Natural killer cell treated with Interleukin-12 subunit alpha and Interleukin-12 subunit beta and Interleukin-15 and Interleukin-18, amount 100 ng/mL, for 72 hours (primary cell): ENCODE measurements around the gene RPUSD1. TPM values are rescaled to one million over a fixed set of nuclear protein-coding genes. Genes with fewer than 3 reads are reported as not detected.
A peak's percentile ranks its signal among the peaks of the same experiment; 100 is the strongest.
"Not testable (repeated sequence)": the region's sequence is repeated elsewhere in the genome, so short reads cannot be mapped to it uniquely, and the experiment has no call there.

ENCODE experiments used
- ATAC-seq, 2 donors: fragments of 150-1000 bp; cut with Tn5 transposase in 1 of 2; sonication (Bioruptor Pico), chemical (Tn5 transposase) in 1 of 2; 2 replicates each; pipeline ENCODE4 v1.10.0; 2021
- DNase-seq: peaks from one replicate; pipeline ENCODE4 v3.0.0; 2022; ENCODE audit warnings: low spot score
- H3K27ac Mint-ChIP-seq, 2 donors: 1 replicate in 1 of 2; 2 replicates in 1 of 2; pipeline ENCODE4 v1.8.0; 2022; ENCODE audit warnings: mixed read lengths in 2 of 2, mild to moderate bottlenecking in 1 of 2, moderate library complexity in 1 of 2
- H3K27me3 Mint-ChIP-seq, 2 donors: 1 replicate in 1 of 2; 2 replicates in 1 of 2; pipeline ENCODE4 v1.8.0; 2022; ENCODE audit warnings: mixed read lengths in 2 of 2
- H3K36me3 Mint-ChIP-seq: one replicate; pipeline ENCODE4 v1.8.0; 2022; ENCODE audit warnings: mixed read lengths
- H3K4me1 Mint-ChIP-seq, 2 donors: 1 replicate in 1 of 2; 2 replicates in 1 of 2; pipeline ENCODE4 v1.8.0; 2022; ENCODE audit warnings: low read depth in 2 of 2, mixed read lengths in 2 of 2, mild to moderate bottlenecking in 1 of 2
- H3K4me3 Mint-ChIP-seq: one replicate; pipeline ENCODE4 v1.8.0; 2022; ENCODE audit warnings: mixed read lengths
- H3K9me3 Mint-ChIP-seq: 2 replicates; pipeline ENCODE4 v1.8.0; 2022; ENCODE audit warnings: mixed read lengths
- total RNA-seq, 2 donors: library from RNA; stranded (reverse); gene quantifications; one replicate each; pipeline ENCODE4 v1.2.3, GENCODE V29; 2022

The RPUSD1 gene
- total RNA-seq, 2 donors from 2014 or later = 38.2 to 79.3 TPM

DNA sequence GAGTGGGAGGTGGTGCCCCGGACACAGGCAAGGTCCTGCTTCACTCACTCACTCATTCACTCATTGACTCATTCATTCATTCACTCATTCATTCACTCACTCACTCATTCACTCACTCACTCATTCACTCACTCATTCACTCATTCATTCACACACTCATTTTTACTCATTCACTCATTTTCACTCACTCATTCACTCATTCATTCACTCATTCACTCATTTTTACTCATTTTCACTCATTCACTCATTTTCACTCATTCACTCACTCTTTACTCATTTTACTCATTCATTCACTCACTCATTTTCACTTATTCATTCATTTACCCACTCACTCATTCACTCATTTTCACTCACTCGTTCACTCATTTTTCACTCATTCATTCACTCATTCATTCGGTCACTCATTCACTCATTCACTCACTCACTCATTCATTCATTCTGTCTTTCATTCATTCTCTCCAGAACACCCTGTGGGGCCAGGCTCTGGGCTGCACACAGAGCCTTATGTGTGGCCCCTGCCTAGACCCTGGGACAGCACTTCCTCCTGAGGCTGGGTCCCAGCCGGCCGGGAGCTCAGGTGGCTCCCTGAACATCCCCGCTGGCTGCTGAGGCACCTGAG lies 9.2 kb downstream of the RPUSD1 start:
- H3K27me3 Mint-ChIP-seq = peaks cover 0 to 3% of the 10 kb centered on the region in 2 donors
- no peaks in the 10 kb centered on the region for H3K36me3 Mint-ChIP-seq
- no peak overlapping the region for H3K4me3 Mint-ChIP-seq
- no peak for ATAC-seq
- H3K9me3 Mint-ChIP-seq = no peaks in the 10 kb centered on the region
- no peak overlapping the region for H3K27ac Mint-ChIP-seq
- DNase-seq = no peak
- H3K4me1 Mint-ChIP-seq = peaks cover 0 to 2% of the 10 kb centered on the region in 2 donors

DNA sequence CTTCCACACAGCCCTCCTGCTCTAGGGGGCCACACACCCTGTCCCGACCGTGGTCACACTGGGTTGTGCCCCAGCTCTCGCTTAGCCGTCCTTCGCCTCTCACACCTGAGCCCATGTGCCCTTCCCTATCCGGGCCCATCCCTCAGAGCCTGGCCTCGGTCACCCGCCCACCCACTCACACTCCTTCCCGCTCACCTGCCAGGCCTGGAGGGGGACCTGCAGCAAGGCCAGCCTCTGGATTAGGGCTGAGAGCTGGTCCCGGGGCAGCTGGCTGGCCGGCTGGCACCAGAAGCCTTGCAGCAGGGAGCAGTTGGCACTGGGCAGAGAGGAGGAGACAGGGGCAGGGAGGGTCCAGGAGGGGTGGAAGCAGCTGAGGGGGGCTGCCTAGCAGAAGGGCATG lies 9.7 kb downstream of the RPUSD1 start:
- DNase-seq (no peak), ATAC-seq (no peak)
- Mint-ChIP-seq H3K36me3 (no peaks in the 10 kb centered on the region), H3K27me3 (peaks cover 0 to 3% of the 10 kb centered on the region in 2 donors), H3K4me1 (peaks cover 0 to 2% of the 10 kb centered on the region in 2 donors), H3K9me3 (no peaks in the 10 kb centered on the region), H3K4me3 (no peak overlapping the region), H3K27ac (no peak overlapping the region)

DNA sequence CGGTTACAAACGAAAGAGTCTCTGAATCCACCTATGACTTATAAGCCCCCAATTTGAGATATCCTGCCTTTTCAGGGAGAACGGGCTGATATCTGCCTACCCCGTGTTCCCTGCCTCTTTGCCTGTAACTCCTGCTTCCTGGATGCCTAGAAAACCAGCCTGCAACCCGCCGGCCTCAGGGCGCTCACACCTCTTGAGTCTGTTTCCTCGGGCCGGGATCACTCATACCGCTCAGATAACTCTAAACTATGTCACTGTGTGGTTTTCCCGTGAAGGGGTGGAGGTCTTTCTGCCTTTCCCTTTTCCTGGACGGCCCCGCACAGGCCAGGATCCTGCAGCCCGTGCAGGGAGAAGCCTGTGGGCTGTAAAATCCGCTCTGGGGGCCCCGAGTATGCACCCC lies 10.4 kb downstream of the RPUSD1 start:
- DNase-seq (no peak), ATAC-seq (no peak)
- H3K9me3 Mint-ChIP-seq = no peaks in the 10 kb centered on the region
- H3K27me3 Mint-ChIP-seq = peaks cover 0 to 3% of the 10 kb centered on the region in 2 donors
- H3K36me3 Mint-ChIP-seq = no peaks in the 10 kb centered on the region
- peaks cover 0 to 2% of the 10 kb centered on the region in 2 donors for H3K4me1 Mint-ChIP-seq
- H3K4me3 Mint-ChIP-seq = no peak overlapping the region
- H3K27ac Mint-ChIP-seq = no peak overlapping the region

DNA sequence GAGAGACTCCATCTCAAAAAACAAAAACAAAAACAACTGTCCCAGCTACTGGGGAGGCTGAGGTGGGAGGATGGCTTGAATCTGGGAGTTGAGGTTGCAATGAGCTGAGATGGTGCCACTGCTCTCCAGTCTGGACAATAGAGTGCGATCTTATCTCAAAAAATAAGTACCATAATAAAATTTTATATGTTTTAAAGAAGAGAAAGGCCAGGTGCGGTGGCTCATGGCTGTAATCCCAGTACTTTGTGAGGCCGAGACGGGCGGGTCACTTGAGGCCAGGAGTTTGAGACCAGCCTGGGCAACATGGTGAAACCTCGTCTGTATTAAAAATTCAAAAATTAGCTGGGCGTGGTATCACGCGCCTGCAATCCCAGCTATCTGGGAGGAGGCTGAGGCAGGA lies 11.4 kb downstream of the RPUSD1 start:
- no peak for ATAC-seq
- Mint-ChIP-seq H3K36me3 (no peaks in the 10 kb centered on the region), H3K4me3 (no peak overlapping the region), H3K27me3 (peaks cover 0 to 3% of the 10 kb centered on the region in 2 donors), H3K4me1 (peaks cover 0 to 2% of the 10 kb centered on the region in 2 donors), H3K27ac (no peak overlapping the region), H3K9me3 (no peaks in the 10 kb centered on the region)
- DNase-seq = no peak

DNA sequence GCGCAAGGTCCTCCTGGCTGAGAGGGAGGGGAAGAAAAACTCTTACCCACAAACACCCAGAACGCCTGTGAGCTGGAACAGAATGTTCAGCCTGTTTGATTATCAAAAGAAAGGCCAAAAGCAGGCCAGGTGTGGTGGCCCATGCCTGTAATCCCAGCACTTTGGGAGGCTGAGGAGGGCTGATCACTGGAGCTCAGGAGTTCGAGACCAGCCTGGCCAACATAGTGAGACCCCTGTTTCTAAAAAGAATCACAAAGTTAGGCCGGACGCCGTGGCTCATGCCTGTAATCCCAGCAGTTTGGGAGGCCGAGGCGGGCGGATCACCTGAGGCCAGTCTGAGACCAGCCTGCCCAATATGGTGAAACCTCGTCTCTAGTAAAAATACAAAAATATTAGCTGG lies 11.9 kb downstream of the RPUSD1 start:
- not testable (repeated sequence) for H3K36me3 Mint-ChIP-seq, H3K9me3 Mint-ChIP-seq, H3K27me3 Mint-ChIP-seq, H3K27ac Mint-ChIP-seq, H3K4me1 Mint-ChIP-seq, H3K4me3 Mint-ChIP-seq, ATAC-seq, DNase-seq

DNA sequence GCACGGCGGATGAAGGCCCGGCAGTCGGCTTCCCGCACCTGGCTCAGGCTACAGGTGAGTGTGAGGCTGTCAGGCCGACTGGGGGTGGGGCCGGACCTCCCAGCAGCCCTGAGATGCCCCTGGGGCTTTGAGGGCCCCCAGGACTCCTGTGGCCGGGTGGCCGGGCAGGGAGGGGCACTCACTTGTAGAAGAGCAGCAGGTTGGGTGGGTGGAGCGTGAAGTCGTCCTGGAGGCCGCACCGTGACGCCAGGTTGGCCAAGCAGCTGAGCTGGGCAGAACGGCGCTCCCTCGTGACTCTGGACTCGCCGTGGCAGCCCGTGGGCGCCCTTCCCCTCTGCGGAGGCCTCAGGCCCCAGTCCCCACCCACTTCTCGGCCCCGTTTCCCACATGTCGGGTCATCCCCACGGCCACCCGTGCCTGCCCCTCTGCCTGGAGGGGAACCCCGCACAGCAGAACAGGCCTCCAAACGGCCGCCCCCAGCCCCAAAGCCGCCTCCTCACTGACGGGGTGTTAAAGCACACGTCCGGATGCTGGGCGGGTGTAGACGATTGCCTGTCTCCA lies 12.9 kb downstream of the RPUSD1 start:
- Mint-ChIP-seq H3K36me3 (no peaks in the 10 kb centered on the region), H3K9me3 (no peaks in the 10 kb centered on the region)
- ATAC-seq = no peak

DNA sequence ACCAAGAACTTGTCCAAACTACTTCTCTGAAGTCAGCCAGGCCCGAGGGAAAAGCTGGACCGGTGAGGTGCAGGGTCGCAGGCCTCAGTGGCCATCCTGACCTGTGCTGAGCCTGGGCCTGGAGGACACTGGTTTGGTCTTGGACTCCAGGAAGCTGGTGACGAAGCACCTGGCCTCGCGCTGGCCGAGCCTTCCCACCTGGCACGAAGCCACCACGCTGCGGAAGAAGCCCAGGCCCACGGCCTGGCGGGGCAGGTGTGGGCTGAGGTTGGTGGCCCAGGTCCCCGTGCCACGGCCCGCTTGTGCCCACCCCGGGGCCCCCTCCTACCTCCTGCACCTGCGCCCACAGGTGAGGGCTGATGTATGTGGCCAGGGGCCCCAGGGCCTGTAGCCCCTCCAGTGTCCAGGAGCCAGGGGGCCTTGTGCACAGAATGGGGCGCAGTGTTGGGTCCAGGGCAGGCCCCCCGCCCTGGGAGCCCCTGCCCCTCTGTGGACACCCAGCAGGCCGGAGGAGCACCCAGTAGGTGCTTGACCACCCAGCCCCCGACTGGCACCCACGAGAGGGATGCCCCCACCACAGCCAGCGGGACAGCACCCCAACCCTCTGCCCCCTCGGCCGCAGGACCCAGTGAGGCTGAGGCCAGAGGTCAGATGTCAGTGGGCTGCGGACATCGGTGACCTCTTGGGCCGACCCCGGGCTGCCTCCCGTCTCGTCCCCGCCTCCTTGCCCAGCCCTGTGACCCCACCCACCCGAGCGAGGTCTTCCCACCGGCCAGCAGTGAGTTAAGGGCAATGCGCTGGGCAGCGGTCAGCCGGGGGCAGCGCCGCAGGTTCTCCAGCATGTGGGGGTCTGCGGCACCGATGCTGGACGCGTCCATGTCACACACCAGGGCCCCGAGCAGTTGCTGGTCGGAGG lies 13.8 kb downstream of the RPUSD1 start:
- Mint-ChIP-seq H3K27ac (no peak overlapping the region), H3K9me3 (no peaks in the 10 kb centered on the region), H3K4me1 (peaks cover 0 to 2% of the 10 kb centered on the region in 2 donors), H3K27me3 (peaks cover 0 to 3% of the 10 kb centered on the region in 2 donors), H3K4me3 (no peak overlapping the region), H3K36me3 (no peaks in the 10 kb centered on the region)
- no peak for DNase-seq
- ATAC-seq = peak in 1 of 2 donors; percentile 16

More for the DNA sequence above, 12.9 kb downstream of the RPUSD1 start:
- no peak for DNase-seq
- Mint-ChIP-seq H3K4me1 (peaks cover 0 to 2% of the 10 kb centered on the region in 2 donors), H3K27me3 (peaks cover 0 to 3% of the 10 kb centered on the region in 2 donors), H3K27ac (no peak overlapping the region), H3K4me3 (no peak overlapping the region)

DNA sequence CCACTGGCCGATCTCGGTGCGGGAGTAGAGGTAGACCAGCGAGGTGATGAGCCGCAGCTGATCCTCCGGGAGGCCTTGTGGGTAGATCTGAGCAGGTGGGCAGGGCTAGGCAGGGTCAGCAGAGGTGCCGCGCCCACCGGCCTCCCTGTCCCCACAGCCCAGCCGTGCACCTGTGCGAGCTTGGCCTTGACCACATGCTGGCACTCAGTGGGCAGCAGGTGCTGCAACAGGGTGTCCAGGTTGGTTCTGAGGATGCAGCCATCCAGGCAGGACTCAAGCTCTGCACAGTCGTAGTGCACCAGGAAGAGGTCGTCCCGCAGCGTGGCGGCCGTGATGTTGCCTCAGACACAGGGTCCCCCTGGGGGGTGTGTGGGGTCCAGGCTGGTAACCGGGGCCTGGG lies 15.2 kb downstream of the RPUSD1 start:
- H3K36me3 Mint-ChIP-seq = no peaks in the 10 kb centered on the region
- no peak overlapping the region for H3K4me3 Mint-ChIP-seq
- H3K27ac Mint-ChIP-seq = no peak overlapping the region
- no peak for DNase-seq
- no peak for ATAC-seq
- H3K9me3 Mint-ChIP-seq = no peaks in the 10 kb centered on the region
- peaks cover 0 to 2% of the 10 kb centered on the region in 2 donors for H3K4me1 Mint-ChIP-seq
- peaks cover 0 to 3% of the 10 kb centered on the region in 2 donors for H3K27me3 Mint-ChIP-seq

DNA sequence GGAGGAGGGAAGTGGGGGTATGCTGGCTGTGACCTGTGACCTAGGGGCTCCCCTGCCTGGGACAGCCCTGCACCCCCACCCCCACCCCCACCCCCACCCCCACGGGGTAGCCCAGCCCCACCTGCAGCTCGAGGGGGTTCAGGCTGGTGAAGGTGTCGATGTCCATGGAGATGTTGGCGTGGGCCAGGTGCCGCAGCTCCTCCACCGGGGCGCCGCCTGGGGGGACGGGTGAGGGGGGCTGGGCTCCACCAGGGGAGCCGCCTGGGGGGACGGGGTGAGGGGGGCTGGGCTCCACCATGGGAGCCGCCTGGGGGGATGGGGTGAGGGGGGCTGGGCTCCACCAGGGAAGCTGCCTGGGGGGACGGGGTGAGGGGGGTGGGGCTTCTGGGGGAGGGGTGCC lies 17.8 kb downstream of the RPUSD1 start:
- H3K4me3 Mint-ChIP-seq = no peak overlapping the region
- ATAC-seq (no peak), DNase-seq (no peak)
- no peaks in the 10 kb centered on the region for H3K4me1 Mint-ChIP-seq
- H3K9me3 Mint-ChIP-seq = no peaks in the 10 kb centered on the region
- no peaks in the 10 kb centered on the region for H3K27me3 Mint-ChIP-seq
- no peak overlapping the region for H3K27ac Mint-ChIP-seq
- no peaks in the 10 kb centered on the region for H3K36me3 Mint-ChIP-seq

DNA sequence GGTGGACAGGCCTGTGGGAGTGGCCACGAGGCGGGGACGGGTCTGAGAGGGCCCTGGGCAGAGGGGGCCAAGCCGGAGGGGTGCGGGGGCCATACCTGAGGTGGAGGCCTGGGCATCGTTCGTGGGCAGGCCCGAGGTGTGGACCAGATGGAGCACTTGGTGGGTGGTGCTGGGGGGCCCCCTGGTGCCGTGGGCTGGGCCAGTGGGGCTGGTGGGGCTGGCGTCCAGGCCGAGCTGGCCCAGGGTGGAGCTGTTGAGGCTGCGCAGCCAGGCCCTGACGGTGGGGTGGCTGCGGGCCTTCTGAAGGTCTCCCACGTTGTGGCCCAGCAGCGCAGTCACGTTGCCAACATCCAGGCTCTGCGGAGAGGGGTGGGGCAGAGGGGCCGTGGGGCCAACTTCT lies 18.2 kb downstream of the RPUSD1 start:
- Mint-ChIP-seq H3K36me3 (no peaks in the 10 kb centered on the region), H3K9me3 (no peaks in the 10 kb centered on the region), H3K27ac (no peak overlapping the region), H3K4me3 (no peak overlapping the region), H3K27me3 (no peaks in the 10 kb centered on the region), H3K4me1 (no peaks in the 10 kb centered on the region)
- DNase-seq (no peak), ATAC-seq (no peak)

DNA sequence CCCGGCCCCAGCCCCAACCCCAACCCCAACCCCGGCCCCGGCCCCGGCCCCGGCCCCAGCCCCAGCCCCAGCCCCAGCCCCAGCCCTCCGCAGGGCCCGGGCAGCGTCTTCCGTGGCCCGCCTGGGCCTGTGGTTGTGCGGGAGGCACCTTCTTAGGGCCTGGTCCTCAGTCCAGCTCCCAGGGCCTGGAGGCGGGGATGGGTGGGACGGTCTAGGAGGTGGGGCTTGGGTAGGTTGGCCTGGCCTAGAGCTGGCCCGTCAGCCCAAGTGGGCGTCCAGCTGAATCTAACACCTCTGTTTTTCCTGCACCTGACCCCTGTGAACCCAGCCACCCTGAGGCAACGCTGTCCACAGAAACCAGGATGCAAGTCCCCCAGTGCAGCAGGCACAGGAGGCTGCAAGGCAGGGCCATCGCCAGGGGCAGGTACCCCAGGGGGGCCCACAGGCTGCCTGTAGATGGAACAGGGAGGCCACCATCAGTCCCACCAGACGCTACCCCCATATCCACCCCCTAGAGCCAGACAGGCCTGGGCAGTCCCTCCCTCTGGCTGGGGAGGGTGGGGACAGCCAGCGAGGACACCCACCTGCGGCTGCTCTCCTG lies 18.9 kb downstream of the RPUSD1 start:
- no peak for DNase-seq
- Mint-ChIP-seq H3K27ac (no peak overlapping the region), H3K4me1 (no peaks in the 10 kb centered on the region), H3K36me3 (no peaks in the 10 kb centered on the region), H3K9me3 (no peaks in the 10 kb centered on the region), H3K4me3 (no peak overlapping the region), H3K27me3 (no peaks in the 10 kb centered on the region)
- ATAC-seq = no peak

DNA sequence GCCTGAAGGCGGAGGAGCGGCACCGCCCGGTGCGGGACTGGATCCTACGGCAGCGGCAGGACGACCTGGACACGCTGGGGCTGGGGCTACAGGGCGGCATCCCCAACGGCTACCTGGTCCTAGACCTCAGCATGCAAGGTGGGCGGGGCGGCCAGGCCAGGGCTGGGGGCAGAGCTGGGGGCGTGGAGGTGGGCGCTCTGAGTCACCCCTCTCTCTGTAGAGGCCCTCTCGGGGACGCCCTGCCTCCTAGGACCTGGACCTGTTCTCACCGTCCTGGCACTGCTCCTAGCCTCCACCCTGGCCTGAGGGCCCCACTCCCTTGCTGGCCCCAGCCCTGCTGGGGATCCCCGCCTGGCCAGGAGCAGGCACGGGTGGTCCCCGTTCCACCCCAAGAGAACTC lies 19.8 kb downstream of the RPUSD1 start:
- Mint-ChIP-seq H3K27ac (no peak overlapping the region), H3K27me3 (no peaks in the 10 kb centered on the region), H3K4me3 (no peak overlapping the region), H3K36me3 (no peaks in the 10 kb centered on the region), H3K9me3 (no peaks in the 10 kb centered on the region), H3K4me1 (no peaks in the 10 kb centered on the region)
- ATAC-seq = no peak
- no peak for DNase-seq

DNA sequence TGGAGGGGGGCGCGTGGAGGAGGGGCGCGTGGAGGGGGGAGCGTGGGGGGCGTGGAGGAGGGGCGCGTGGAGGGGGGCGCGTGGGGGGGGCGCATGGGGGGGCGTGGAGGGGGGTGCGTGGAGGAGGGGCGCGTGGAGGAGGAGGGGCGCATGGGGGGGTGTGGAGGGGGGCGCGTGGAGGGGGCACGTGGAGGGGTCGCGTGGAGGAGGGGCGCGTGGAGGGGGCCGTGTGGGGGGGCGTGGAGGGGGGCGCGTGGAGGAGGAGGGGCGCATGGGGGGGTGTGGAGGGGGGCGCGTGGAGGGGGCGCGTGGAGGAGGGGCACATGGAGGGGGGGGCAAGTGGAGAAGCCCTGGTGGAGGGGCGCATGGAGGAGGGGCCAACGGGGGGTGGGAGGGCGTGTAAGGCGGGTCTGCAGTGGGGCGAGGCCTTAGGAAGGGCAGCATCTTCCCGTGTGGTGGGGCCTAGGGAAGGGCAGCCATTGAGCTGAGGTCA lies 20.4 kb downstream of the RPUSD1 start:
- ATAC-seq (no peak), DNase-seq (no peak)
- Mint-ChIP-seq H3K9me3 (no peaks in the 10 kb centered on the region), H3K4me1 (no peaks in the 10 kb centered on the region), H3K27me3 (no peaks in the 10 kb centered on the region), H3K27ac (no peak overlapping the region), H3K36me3 (no peaks in the 10 kb centered on the region), H3K4me3 (no peak overlapping the region)
